Stimulated activated CD4-positive, alpha-beta T cell treated with anti-CD3 and anti-CD28 coated beads, Interleukin-15, amount 100 ng/mL, for 24 hours (primary cell): ENCODE results near the gene MADD.

ENCODE experiments used
- DNase-seq: peaks from one replicate; pipeline ENCODE4 v3.0.0-alpha.2; 2020

The MADD gene

DNA sequence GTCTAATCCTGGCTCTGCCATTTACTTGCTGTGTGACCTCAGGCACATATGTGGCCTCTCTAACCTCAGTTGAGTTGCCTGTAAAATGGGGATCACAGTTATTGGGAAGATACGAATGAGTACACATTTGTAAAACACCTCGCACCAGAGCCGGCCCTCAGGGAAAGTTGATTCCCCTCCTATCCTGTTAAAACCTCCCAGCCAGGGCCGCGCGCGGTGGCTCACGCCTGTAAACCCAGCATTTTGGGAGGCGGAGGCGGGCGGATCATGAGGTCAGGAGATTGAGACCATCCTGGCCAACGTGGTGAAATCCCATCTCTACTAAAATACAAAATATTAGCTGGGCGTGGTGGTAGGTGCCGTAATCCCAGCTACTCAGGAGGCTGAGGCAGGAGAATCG, 90.4 kb downstream of the MADD start:
- DNase-seq = no peak

DNA sequence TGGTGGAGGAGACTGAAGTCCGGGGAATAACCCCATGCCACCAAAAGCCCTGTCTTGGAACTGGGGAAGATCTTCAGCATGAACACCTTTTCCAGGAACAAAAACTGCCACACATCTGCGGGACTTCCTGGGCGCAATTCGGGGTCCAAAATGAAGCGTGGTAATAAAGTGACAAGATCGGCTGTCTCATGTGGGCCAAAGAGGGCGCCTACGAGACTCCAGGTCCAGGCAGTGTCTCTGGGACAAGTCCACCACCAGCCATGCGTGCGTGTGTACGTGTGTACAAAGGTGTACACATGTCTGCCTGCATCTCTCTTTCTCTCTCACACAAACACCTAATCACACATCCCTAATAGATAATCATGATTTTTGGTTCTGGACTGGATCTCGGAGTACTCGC, 91.5 kb downstream of the MADD start:
- no peak for DNase-seq

DNA sequence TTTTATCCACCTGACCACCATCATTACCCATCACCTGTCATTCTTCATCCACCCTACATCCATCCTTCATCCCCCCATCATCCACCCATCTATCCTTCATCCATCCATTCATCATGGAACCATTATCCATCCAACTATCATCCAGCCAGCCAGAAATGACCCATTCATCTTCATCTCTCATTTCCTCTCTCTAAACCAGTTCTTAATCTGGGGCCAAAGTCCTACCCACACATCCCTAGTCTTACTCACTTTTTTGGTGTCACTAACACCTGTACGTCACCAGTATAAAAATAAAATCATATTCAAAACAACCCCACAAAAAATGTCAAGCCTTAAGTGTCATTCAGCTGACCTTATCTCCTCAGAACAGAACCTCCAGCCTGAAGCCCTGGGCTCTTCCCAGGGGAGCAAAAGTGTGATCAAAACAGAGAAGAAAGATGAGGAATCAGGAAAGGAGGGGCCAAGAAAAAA, 96.1 kb downstream of the MADD start:
- no peak for DNase-seq

DNA sequence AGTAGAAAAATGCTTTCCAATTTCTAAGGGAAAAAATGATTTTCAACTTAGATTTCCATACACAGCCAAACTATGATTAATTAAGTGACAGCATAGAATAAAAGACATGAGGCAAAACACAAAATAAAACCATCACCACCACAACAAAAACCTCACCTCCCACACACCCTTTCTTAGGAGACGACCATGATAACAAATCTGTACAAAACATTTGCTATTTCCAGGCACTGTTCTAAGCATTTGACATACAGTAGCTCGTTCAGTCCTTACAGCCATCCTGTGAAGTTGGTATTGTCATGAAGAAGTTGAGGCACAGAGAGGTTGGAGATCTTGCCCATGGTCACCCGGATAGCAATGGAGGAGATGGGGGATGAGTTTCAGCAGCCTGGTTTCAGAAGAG, 99.7 kb downstream of the MADD start:
- DNase-seq = peak; percentile 49

DNA sequence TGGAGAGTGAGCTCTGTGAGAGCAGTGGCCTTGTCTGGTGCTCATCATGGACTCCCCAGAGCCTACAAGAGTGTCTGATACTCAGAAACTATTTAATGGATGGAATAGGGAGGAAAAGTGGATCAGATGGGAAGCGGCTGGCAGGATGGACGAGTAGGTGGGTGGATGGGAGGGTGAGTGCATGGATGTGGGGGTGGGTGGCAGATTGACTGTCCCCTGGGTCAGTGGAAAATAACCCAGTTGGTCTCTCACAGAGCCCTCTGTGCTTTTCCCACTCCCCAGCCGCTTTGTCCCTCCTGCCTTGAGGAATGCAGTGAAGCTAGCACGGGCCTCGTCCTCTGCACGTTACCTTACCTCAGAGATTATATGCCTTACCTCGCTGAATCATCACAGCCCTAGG, 102.5 kb downstream of the MADD start:
- DNase-seq = no peak

DNA sequence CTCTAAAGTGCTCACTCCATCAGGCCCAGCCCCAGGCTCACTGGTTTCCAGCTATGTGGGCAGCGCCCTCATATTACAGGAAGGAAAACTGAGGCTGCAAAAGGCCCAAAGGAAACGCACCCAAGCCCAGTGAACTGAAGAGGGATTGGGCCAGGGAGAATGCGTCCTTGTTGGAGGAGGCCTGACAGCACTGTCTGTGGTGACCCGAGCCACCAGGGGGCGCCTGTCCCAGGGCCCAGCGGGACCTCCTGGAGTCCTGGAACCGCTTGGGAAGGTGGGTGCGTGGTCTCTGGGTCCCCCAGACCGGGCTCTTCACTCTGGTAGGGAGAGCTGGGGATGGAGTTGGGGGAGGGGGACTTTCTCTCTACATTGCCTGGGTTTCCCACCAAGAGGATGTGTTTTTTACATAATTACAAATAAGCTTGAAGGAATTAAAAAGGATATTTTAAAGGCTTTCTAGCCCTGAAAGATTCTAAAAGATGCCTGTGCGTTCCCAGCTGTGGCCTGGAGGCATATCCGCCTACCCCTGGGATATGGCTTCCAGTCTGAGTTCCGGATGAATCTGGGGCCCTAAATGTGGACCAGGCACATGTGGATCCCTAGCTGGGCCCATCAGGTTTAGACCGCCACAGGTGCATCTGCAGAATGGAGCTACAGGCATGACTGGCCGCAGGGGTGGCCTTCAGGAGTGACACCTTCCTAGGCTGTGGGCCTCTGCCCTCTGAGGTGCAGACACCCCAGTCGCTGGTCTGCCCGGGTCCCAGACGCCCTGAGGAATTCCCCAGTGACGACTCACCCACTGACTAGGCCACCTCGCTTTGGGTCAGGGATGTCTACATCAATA, 104.2 kb downstream of the MADD start:
- DNase-seq = peak; percentile 91

DNA sequence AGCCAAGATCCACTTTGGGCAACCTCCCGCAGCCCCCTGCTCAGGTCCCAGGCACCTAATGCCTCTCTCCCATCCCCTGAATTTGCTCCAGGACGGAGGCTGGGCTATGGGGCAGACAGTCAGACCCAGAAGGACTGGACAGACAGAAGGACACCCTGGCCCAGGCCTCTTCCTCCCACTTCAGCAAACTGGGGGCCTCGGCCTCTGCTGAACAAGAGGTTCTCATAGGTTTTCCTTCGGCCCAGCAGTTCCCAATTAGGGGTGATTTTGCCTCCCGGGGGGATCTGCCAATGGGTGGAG, 104.7 kb downstream of the MADD start:
- no peak for DNase-seq

DNA sequence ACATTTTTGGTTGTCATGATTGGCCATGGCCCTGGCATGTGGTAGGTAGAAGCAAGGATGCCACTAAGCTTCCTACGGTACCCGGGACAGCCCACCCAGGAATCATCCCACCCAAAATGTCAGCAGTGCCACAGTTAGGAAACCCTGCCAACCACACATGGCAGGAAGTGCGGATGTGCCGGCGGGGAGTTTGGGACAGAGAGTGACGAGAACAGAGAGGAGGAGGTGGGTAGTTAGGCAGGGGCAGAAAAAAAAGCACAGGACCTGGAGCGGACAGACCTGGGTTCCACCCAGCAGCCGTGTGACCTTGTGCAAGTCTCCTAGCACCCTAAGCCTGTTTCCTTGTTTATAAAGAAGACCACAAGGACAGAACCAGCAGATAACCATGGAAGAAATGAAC, 105.1 kb downstream of the MADD start:
- DNase-seq = no peak

DNA sequence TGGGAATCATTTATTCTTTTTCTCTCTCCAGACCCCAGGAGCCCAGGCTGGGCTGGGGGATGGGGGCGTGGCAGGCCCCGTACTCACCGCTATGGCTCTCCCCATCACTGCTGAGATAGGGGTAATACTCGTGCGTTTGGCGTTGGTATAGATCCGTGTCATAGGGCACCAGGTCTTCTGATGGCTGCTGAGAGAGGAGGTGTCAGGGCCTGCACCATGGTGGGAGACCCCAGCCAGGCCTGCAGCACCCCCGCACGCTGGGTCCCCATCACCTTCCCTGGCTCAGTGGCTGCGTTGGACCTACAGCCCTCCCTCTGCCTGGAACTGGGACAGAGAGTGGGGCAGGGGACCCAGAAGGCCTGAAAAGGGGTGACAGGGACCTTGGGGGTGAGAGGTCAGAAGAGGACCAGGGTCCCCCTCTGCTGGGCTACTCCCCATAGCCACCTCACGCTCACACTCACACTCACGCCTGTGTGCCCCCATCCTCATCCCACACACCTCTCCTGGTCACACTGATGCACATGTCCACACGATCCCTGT, 105.7 kb downstream of the MADD start:
- DNase-seq = no peak

DNA sequence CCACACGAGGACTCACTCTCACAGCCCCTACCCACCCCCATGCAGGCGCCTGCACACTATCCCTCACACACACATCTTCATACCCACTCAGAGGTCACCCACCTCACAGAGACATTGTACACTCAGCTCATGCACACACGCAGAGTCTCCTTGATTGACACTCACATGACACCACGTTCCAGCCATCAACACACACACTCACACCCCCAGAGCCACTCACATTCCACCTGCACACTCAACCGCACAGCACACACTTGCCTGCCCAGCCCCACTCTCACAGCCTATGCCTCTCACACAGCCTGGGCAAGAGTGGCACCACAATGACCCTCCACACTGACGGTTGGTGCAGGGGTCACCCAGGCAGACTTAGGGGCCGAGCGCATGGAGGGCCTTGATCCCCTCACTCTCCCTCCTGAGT, 106.2 kb downstream of the MADD start:
- no peak for DNase-seq

DNA sequence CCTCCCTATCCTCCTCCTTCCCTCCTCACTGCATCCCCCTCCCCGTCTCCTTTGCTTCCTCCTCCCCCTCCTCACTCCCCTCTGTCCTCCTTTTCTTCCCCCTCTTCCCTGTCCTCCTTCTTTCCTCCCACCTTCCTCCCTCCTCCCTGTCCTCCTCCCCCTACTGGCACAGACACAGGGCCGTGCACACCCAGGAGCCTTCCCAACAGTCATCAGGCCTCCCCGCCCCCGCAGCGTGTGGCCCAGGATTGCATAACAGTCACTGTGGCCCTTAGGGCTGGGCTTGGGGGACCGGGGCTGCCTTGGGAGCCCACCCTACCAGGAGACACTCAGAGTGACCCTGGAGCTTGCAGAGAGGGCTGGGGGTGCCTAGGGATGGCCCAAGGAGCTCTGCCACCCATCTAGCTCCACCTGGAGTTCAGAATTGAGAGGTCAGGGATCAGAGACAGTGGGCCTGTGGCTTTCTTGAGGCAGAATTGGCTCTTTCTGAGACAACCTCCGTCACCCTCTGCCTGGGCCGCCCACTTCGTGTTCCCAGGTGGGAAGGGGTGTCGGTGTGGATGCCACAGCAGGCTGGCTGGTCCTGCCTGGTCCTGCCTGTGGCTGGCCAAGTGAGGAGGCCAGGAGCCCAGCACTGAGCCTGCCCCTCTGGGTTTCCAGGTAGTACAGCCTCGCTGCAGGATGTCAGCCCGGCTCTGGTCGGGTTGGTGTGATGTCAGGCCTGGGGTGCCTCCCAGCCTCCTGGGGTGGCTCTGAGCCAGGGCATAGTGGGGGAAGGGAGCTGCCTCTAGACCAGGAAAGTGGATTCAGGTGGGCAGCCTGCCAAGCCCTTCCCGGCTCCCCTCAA, 106.8 kb downstream of the MADD start:
- DNase-seq = no peak

DNA sequence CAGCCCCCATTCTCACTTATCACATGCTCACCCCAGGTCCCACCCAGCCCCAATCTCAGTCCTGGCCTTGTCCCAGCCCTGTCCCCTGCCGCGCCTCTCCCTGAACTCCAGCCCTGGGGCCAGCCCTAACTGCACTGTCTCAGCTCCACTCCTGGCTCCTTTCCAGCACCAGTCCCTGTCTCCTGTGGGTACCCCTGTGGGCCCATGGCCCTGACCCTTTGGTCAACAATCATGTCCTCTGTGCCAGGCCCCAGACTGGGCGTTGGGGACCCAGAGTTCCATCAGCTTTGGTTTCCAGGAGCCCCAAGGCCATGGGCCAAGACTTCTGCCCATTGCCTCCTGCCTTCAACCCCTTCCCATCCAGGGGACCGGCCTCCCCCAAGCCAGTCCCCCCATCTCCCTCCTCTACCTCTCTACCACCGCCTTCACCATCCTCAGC, 107.7 kb downstream of the MADD start:
- DNase-seq = no peak

DNA sequence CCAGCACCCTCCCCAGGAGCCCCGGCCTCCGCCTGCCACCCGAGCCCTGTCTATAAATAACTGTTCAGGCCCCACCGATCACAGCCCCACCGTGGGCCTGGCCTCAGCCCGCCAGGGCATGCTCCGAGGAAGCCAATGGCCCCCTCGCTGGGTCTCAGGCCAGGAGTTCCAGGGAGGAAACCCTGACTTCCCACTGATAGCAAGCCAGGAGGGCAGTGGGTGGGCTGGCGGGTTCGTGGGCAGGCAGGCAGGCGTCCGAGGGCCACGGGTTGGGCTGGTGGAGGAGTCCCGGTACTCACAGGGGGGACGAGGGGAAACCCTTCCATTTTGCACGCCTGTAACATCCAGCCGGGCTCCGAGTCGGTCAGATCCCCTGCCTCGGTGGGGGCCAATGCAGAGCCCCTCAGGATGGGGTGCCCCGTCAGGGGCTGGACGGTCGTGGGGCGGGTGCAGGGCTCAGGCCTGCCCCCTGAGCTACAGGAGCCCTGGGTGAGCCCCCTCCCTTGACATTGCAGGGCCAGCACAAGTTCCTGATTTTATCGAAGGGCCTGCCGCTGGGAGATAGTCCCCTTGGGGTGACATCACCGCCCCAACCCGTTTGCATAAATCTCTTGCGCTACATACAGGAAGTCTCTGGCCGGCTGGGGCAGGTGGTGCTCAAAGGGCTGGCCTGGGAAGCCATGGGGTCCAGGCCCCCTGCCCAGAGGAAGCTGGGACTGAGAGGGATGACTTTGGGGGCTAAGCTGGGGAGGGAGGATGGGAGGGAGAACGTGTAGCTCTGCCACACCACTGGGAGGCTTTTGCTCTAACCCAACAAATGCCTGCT, 108.3 kb downstream of the MADD start, which contains the start of gene SPI1:
SPI1 (minus strand) TSS at position 538 of the 826 bp plus-strand sequence; CDS start at position 344, 194 bp downstream.
- no peak for DNase-seq

DNA sequence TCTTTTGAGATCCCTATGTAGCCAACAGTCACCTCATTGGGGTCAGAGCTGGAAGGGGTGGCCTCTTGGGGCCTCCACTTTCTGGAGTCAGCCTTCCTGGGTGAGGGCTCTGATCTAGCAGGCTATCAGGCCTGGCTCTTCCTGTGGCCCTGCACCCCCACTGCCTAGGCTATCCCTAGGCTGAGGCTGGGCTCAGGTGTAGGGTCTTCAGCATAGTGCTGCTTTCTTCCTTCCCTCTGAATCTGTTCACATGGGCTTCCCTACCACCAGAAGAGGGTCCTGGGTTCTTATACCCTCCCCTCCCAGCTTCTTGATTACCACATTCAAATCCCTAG, 108.9 kb downstream of the MADD start:
- no peak for DNase-seq

DNA sequence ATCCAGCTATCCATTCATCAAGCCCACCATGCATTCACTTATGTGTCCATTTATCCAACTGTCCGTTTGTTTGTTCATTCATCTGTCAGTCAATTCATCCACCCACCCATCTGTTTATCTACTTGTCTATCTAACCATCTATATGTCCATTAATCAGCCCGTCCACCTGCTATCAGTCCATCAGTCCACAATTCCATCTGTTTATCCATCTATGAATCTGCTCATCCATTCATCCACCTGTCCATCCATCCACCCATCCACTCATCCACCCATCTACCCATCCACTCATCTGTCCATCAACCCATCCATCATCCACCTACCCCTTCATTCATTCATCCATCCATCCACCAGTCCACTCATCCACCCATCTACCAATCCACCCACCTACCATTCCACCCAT, 109.4 kb downstream of the MADD start:
- no peak for DNase-seq
